ENCODE data around the gene SLC12A7. TPM values are rescaled to one million over a fixed set of nuclear protein-coding genes. Genes with fewer than 3 reads are reported as not detected.

The SLC12A7 gene
- total and polyA plus RNA-seq, 11 donors = 66.3 to 159 (median 128) TPM

DNA sequence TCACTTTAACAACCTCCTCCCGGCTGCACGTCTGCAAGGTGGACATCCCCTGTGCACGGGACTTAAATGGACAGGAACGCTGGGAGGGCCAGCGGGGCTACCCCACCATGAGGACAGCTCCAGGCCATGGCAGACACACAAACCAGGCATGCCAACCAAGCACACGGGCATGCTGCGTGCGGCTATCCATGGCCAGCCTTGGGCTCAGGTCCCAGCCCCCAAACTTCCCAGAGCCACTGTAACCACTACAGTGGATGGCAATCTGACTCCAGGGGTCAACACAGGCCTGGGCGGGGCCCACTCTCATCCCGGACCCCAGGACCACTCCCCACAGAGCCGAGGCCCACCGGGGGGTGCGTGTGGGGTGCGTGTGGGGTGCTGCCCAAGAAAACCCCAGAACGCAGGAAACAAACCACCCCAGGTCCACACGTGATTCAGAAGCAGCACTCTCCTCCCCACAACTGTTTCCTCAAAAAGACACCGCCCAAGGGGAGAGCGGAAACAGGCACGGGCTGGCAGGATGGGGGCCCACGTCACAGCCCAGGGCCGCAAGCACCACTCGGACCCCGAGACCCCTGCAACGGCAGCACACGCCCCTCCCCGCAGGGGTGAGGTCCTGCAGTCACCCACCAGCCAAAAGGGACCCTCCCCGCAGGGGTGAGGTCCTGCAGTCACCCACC is 7.4 kb downstream of the SLC12A7 start:
- Histone ChIP-seq H3K4me3 (peak overlapping the region in 10 of 12 donors; percentile 18 to 50 (median 33)), H3K27me3 (no peaks in the 10 kb centered on the region), H3K27ac (peak overlapping the region; percentile 85 to 99 (median 96)), H3K4me1 (peaks cover 43 to 100% (median 96%) of the 10 kb centered on the region in 12 donors), H3K9me3 (no peaks in the 10 kb centered on the region), H3K36me3 (peaks cover 0 to 10% (median 0%) of the 10 kb centered on the region in 9 donors)
- 23 to 39% (median 34%) methylated on average over 17 to 27 of the region's 27 CpGs for WGBS, 4 donors
- no peak for TF ChIP-seq POLR2A (IDR thresholded peaks at IDR 0.05)
- TF ChIP-seq, protein P1, sequence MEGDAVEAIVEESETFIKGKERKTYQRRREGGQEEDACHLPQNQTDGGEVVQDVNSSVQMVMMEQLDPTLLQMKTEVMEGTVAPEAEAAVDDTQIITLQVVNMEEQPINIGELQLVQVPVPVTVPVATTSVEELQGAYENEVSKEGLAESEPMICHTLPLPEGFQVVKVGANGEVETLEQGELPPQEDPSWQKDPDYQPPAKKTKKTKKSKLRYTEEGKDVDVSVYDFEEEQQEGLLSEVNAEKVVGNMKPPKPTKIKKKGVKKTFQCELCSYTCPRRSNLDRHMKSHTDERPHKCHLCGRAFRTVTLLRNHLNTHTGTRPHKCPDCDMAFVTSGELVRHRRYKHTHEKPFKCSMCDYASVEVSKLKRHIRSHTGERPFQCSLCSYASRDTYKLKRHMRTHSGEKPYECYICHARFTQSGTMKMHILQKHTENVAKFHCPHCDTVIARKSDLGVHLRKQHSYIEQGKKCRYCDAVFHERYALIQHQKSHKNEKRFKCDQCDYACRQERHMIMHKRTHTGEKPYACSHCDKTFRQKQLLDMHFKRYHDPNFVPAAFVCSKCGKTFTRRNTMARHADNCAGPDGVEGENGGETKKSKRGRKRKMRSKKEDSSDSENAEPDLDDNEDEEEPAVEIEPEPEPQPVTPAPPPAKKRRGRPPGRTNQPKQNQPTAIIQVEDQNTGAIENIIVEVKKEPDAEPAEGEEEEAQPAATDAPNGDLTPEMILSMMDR (IDR thresholded peaks at IDR 0.05) = no peak
- DNase-seq (peak in 1 of 5 donors; percentile 68), ATAC-seq (peak; percentile 8 to 49 (median 24))
- intact Hi-C loops (cut with DNase I) = loop anchor here in 2 of 10 donors (2.0 to 5.0 kb wide), 2 partner anchors 20 to 33 kb away; no protein-coding TSS in a partner anchor

DNA sequence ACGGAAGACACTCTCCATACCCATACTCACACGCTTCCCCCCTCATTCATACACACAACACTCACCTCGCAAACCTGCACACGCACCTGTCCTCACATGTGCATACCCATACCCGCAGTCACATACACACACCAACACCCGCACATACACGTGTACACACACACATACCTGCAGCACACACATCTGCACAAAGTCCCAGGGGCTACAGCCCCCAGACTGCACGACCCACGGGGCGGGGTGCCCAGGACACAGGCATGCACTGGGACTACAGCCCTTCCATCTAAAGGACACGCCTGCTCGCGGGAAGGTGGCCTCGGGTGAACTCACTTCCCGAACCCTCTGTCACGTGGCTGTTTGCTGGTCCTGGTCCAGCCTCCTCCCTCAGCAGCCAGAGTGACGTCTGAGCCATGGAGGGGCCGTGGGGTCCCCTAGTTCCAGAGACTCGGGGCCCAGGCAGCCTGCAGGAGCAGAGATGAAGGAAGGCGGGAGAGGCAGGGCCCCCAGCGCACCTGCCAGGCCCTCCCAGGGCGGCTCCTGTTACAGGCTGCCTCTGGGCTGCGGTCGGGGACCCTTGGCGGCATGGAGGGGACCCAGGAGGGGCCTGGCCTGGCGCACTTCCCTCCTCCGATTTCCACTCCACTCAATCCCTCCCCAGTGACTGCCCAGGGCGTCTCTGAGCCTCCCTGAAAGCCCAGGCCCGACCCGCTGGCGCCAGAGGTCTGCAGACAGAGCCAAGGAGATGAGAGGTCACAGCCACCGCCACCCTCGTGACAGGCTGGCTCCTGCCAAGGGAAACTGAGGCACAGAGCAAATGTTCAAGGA is 8.1 kb downstream of the SLC12A7 start:
- peaks cover 0 to 9% (median 0%) of the 10 kb centered on the region in 9 donors for H3K36me3 ChIP-seq
- TF ChIP-seq POLR2A (IDR thresholded peaks at IDR 0.05) = no peak
- TF ChIP-seq, protein P1 (IDR thresholded peaks at IDR 0.05) = no peak
- no peaks in the 10 kb centered on the region for H3K27me3 ChIP-seq
- intact Hi-C loops (cut with DNase I) = loop anchor here in 2 of 10 donors (2.0 to 5.0 kb wide), 2 partner anchors 21 to 34 kb away; no protein-coding TSS in a partner anchor
- DNase-seq (peak; percentile 89 to 94 (median 90)), ATAC-seq (peak; percentile 52 to 75 (median 70))
- H3K27ac ChIP-seq = peak overlapping the region; percentile 85 to 99 (median 96)
- H3K4me3 ChIP-seq = peak overlapping the region in 10 of 12 donors; percentile 26 to 50 (median 36)
- peaks cover 43 to 100% (median 96%) of the 10 kb centered on the region in 12 donors for H3K4me1 ChIP-seq
- 13 to 21% (median 16%) methylated on average over 19 to 33 of the region's 33 CpGs for WGBS, 4 donors
- H3K9me3 ChIP-seq = no peaks in the 10 kb centered on the region

DNA sequence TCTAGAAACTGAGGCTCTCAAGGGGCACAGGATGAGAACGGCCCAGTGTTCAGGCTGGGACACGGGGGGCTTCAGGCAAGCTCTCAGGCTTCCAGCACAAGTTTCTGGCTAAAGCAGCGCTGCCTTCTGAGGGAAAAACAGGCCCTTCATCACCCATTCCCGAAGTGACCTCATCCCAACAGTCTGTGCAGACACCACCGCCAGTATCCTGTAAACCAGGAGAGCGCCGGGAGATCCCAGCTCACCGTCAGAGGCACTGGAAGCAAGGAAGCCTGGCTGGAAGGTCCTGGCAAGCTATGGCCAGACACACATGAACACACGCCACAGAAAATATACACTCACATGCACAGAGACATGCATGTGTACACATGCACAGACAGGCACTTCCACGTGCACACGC is 8.8 kb downstream of the SLC12A7 start:
- intact Hi-C loops (cut with DNase I) = loop anchor here in 1 of 10 donors (5.0 kb wide), 1 partner anchor 34 kb away; no protein-coding TSS in a partner anchor
- H3K4me1 ChIP-seq = peaks cover 43 to 95% (median 90%) of the 10 kb centered on the region in 12 donors

More for the DNA sequence above, 8.8 kb downstream of the SLC12A7 start:
- TF ChIP-seq POLR2A (IDR thresholded peaks at IDR 0.05) = no peak
- TF ChIP-seq, protein P1 (IDR thresholded peaks at IDR 0.05) = no peak
- Histone ChIP-seq H3K36me3 (peaks cover 0 to 9% (median 0%) of the 10 kb centered on the region in 9 donors), H3K4me3 (peak overlapping the region in 9 of 12 donors; percentile 26 to 50 (median 37)), H3K9me3 (no peaks in the 10 kb centered on the region), H3K27me3 (no peaks in the 10 kb centered on the region), H3K27ac (peak overlapping the region in 11 of 12 donors; percentile 85 to 99 (median 96))
- no peak for ATAC-seq
- DNase-seq = no peak
- WGBS, 4 donors = 37 to 53% (median 44%) methylated on average over 8 to 11 of the region's 11 CpGs

All from heart left ventricle (tissue), 16 donors.